ENCODE data around the gene TAF6L.
"Not testable (repeated sequence)": the region's sequence is repeated elsewhere in the genome, so short reads cannot be mapped to it uniquely, and the experiment has no call there.

TAF6L gene

GRCh38 chr11:62805961-62806441 lies 34.8 kb downstream of the TAF6L start:
- no peak for DNase-seq

- no peak for DNase-seq
Observed at GRCh38 chr11:62806611-62807121, 35.5 kb downstream of the TAF6L start.

- no peak for DNase-seq
Observed at GRCh38 chr11:62810748-62811147, 39.6 kb downstream of the TAF6L start.

- DNase-seq, result no peak
Observed at GRCh38 chr11:62811659-62812058, 40.5 kb downstream of the TAF6L start.

GRCh38 chr11:62816557-62816956 lies 45.4 kb downstream of the TAF6L start:
- DNase-seq, result no peak

- no peak for DNase-seq
Observed at GRCh38 chr11:62817129-62817528, 45.9 kb downstream of the TAF6L start.

GRCh38 chr11:62823677-62824076 lies 52.5 kb downstream of the TAF6L start:
- DNase-seq, result no peak

GRCh38 chr11:62828130-62828529 lies 56.9 kb downstream of the TAF6L start:
- not testable (repeated sequence) for DNase-seq

GRCh38 chr11:62830904-62831519 lies 59.8 kb downstream of the TAF6L start:
- DNase-seq, result no peak

GRCh38 chr11:62831520-62832335 lies 60.5 kb downstream of the TAF6L start, which contains the start of gene STX5:
Gene STX5 (minus strand): TSS chr11:62832051. CDS start chr11:62831243, 808 bp downstream.
- peak; percentile 97 to 98 for DNase-seq

GRCh38 chr11:62832336-62833234 lies 61.4 kb downstream of the TAF6L start, which contains the start of gene TEX54:
Gene TEX54 (minus strand): TSS chr11:62832841.
- DNase-seq, result peak in 1 of 2 experiments; percentile 36

- no peak for DNase-seq
Observed at GRCh38 chr11:62835336-62835735, 64.1 kb downstream of the TAF6L start.
